Measurements from ENCODE around the gene FOXL2NB. TPM values are rescaled to one million over a fixed set of nuclear protein-coding genes. Genes with fewer than 3 reads are reported as not detected.
A peak's percentile ranks its signal among the peaks of the same experiment; 100 is the strongest.

The FOXL2NB gene
- total RNA-seq, 1 donor from 2014 or later: not detected

GRCh38 chr3:138944929-138945708 lies 1.9 kb upstream of the FOXL2NB start:
- DNase-seq (ENCODE audit: low spot score): no peak
- ATAC-seq: no peak

GRCh38 chr3:138945709-138946662 lies 1.0 kb upstream of the FOXL2NB start:
- DNase-seq (ENCODE audit: low spot score): no peak
- ATAC-seq: peak; percentile 71

- DNase-seq (ENCODE audit: low spot score) (peak; percentile 12), ATAC-seq (no peak)
Measured at GRCh38 chr3:138947495-138948121, 591 bp downstream of the FOXL2NB start.

- ATAC-seq (no peak), DNase-seq (ENCODE audit: low spot score) (peak; percentile 19)
Measured at GRCh38 chr3:138948371-138949001, 1.5 kb downstream of the FOXL2NB start.

GRCh38 chr3:138949002-138949418 lies 2.0 kb downstream of the FOXL2NB start:
- DNase-seq (ENCODE audit: low spot score): peak; percentile 8
- ATAC-seq: no peak

- ATAC-seq: no peak
- DNase-seq (ENCODE audit: low spot score): peak; percentile 14
Measured at GRCh38 chr3:138949445-138950005, 2.5 kb downstream of the FOXL2NB start.

- DNase-seq (ENCODE audit: low spot score) (peak; percentile 39), ATAC-seq (peak; percentile 62)
Measured at GRCh38 chr3:138950006-138950644, 3.1 kb downstream of the FOXL2NB start.

- no peak for ATAC-seq
- peak; percentile 8 for DNase-seq (ENCODE audit: low spot score)
Measured at GRCh38 chr3:138950701-138951100, 3.7 kb downstream of the FOXL2NB start.

- ATAC-seq (no peak), DNase-seq (ENCODE audit: low spot score) (no peak)
Measured at GRCh38 chr3:138960417-138960852, 13.4 kb downstream of the FOXL2NB start.

GRCh38 chr3:138962854-138963560 lies 16.0 kb downstream of the FOXL2NB start:
- ATAC-seq (no peak), DNase-seq (ENCODE audit: low spot score) (no peak)

- no peak for DNase-seq (ENCODE audit: low spot score)
- ATAC-seq: no peak
Measured at GRCh38 chr3:138964264-138964663, 17.2 kb downstream of the FOXL2NB start.

GRCh38 chr3:138964923-138965322 lies 17.9 kb downstream of the FOXL2NB start:
- no peak for ATAC-seq
- DNase-seq (ENCODE audit: low spot score): no peak

GRCh38 chr3:138971766-138972320 lies 24.8 kb downstream of the FOXL2NB start:
- DNase-seq (ENCODE audit: low spot score) (no peak), ATAC-seq (no peak)

GRCh38 chr3:138972941-138973340 lies 25.9 kb downstream of the FOXL2NB start:
- ATAC-seq (no peak), DNase-seq (ENCODE audit: low spot score) (no peak)

- ATAC-seq: no peak
- no peak for DNase-seq (ENCODE audit: low spot score)
Measured at GRCh38 chr3:138974462-138974861, 27.4 kb downstream of the FOXL2NB start.

- DNase-seq (ENCODE audit: low spot score) (no peak), ATAC-seq (no peak)
Measured at GRCh38 chr3:138975351-138975750, 28.3 kb downstream of the FOXL2NB start.

GRCh38 chr3:138976047-138976446 lies 29.0 kb downstream of the FOXL2NB start:
- DNase-seq (ENCODE audit: low spot score): no peak
- no peak for ATAC-seq

GRCh38 chr3:138984816-138985215 lies 37.8 kb downstream of the FOXL2NB start:
- ATAC-seq (no peak), DNase-seq (ENCODE audit: low spot score) (no peak)

GRCh38 chr3:138985932-138986331 lies 38.9 kb downstream of the FOXL2NB start:
- DNase-seq (ENCODE audit: low spot score): no peak
- ATAC-seq: no peak

All from left lobe of liver (tissue), 2 donors.